ENCODE results near the gene CUEDC1. TPM values are rescaled to one million over a fixed set of nuclear protein-coding genes. Genes with fewer than 3 reads are reported as not detected.

Gene CUEDC1
- total and polyA plus RNA-seq, 9 of the 15 experiments (the other 6 are each of a cell fraction or from before 2014, with no cell fraction given), result 0.20 to 4.1 (median 1.6) TPM; not detected in 1

GRCh38 chr17:57915544-57915943 lies 39.7 kb downstream of the CUEDC1 start (continued):
- TF ChIP-seq NCOA1 (IDR thresholded peaks at IDR 0.05; ENCODE audit: low read depth) (no peak), MIER1 (IDR thresholded peaks at IDR 0.05; ENCODE audit: low read depth) (no peak), ZNF668 (CRISPR knock-in tag; IDR thresholded peaks at IDR 0.05) (no peak), TSC22D4 (tag; IDR thresholded peaks at IDR 0.05) (no peak)

GRCh38 chr17:57914273-57915142 lies 40.7 kb downstream of the CUEDC1 start:
- ATAC-seq (no peak), FAIRE-seq (no peak), DNase-seq (ENCODE audit: extremely low read depth in 1 of 4, low spot score in 3 of 4) (no peak)
- intact Hi-C loops (cut with micrococcal nuclease) (no loop called here), in situ Hi-C loops (cut with MboI) (no loop called here)
- WGBS (ENCODE audit: insufficient coverage, low coverage, missing lambda C conversion rate), result 6% methylated on average over 5 of the region's 5 CpGs
- no peaks in the 10 kb centered on the region for H3K36me3 ChIP-seq (ENCODE audit: control insufficient read depth, insufficient read depth, low read length)
- H3K4me1 ChIP-seq (replicated peaks in 1 of 2; ENCODE audit: control insufficient read depth in 2 of 2, insufficient read depth in 2 of 2, low read length in 2 of 2), result 0 out of 5 replicates have a peak, but pooled peaks cover 0 to 5% of the 10 kb centered on the region in 2 experiments
- no peak overlapping the region for H3K4me2 ChIP-seq (ENCODE audit: insufficient read depth, low read length)
- no peaks in the 10 kb centered on the region for H4K20me1 ChIP-seq (replicated peaks; ENCODE audit: control insufficient read depth, insufficient read depth, low read length)
- no peak for TF ChIP-seq ZNF445 (CRISPR knock-in tag; IDR thresholded peaks at IDR 0.05; ENCODE audit: low read depth)
- no peak for TF ChIP-seq ZNF165 (CRISPR knock-in tag; IDR thresholded peaks at IDR 0.05; ENCODE audit: borderline replicate concordance)
- no peak for TF ChIP-seq POLR2G (IDR thresholded peaks at IDR 0.05; ENCODE audit: low read depth, low read length)
- no peak for TF ChIP-seq THRB (CRISPR knock-in tag; conservative IDR thresholded peaks at IDR 0.05)
- no peak for TF ChIP-seq ZNF740 (CRISPR knock-in tag; IDR thresholded peaks at IDR 0.05)
- TF ChIP-seq ZNF740 (tag; IDR thresholded peaks at IDR 0.05), result no peak
- TF ChIP-seq YY1 (IDR thresholded peaks at IDR 0.05; ENCODE audit: borderline replicate concordance in 1 of 3, control insufficient read depth in 1 of 3, extremely low read depth in 1 of 3, insufficient read depth in 3 of 3, insufficient read length in 1 of 3, insufficient replicate concordance in 2 of 3, low read depth in 1 of 3, low read length in 2 of 3), result no peak
- no peak overlapping the region for H3K9ac ChIP-seq (ENCODE audit: insufficient read depth in 1 of 2, low read depth in 2 of 2, low read length in 2 of 2)
- no peaks in the 10 kb centered on the region for H3K9me1 ChIP-seq (ENCODE audit: control insufficient read depth, insufficient read depth, low read length)
- no peak overlapping the region for H3K27ac ChIP-seq (ENCODE audit: extremely low read depth, low read depth, low read length)
- no TSS peak for BruUV-seq (replicated peaks)
- H2AFZ ChIP-seq (ENCODE audit: low read depth, low read length), result no peak overlapping the region
- CTCF ChIA-PET (ENCODE audit: low intra/inter-chr PET ratio), result no interaction called here
- H3K4me3 ChIP-seq, result no peak overlapping the region
- no peaks in the 10 kb centered on the region for H3K9me3 ChIP-seq (replicated peaks; ENCODE audit: control insufficient read depth, insufficient read depth, low read depth, low read length)
- peaks cover 15 to 69% of the 10 kb centered on the region in 2 experiments for H3K27me3 ChIP-seq (ENCODE audit: control insufficient read depth in 2 of 2, insufficient read depth in 2 of 2, low read length in 2 of 2)
- H3K79me2 ChIP-seq (ENCODE audit: control insufficient read depth, insufficient read depth, low read length), result no peaks in the 10 kb centered on the region
- POLR2A ChIA-PET, result interaction anchor here (0.9 kb wide), 1 partner anchor 10 kb away, joined by 4 read pairs; no protein-coding TSS in a partner anchor
